Fibroblast of lung (primary cell): ENCODE measurements around the gene PPP1R3C. TPM values are rescaled to one million over a fixed set of nuclear protein-coding genes. Genes with fewer than 3 reads are reported as not detected.

Experiments used
- DNase-seq, 2 donors: peaks; one replicate each; pipeline versions ENCODE4 v3.0.0 to v3.0.0-alpha.2; 2010; ENCODE audit warnings: low read depth in 2 of 2
- H2AFZ ChIP-seq: 2 replicates; pipeline ENCODE4 v1.5.1; 2012; ENCODE audit warnings: low read length, control low read depth, inconsistent platforms
- H3K27ac ChIP-seq: 2 replicates; pipeline ENCODE4 v1.5.1; 2011; ENCODE audit warnings: low read length, control low read depth; ENCODE audit not compliant: insufficient read depth
- H3K27me3 ChIP-seq: 2 replicates; pipeline ENCODE4 v1.5.1; 2011; ENCODE audit warnings: mild to moderate bottlenecking, low read length; ENCODE audit not compliant: control insufficient read depth, insufficient read depth
- H3K36me3 ChIP-seq: 2 replicates; pipeline ENCODE4 v1.5.1; 2011; ENCODE audit warnings: low read length; ENCODE audit not compliant: control insufficient read depth, insufficient read depth
- H3K4me1 ChIP-seq: 2 replicates; pipeline ENCODE4 v1.5.1; 2011; ENCODE audit warnings: low read length; ENCODE audit not compliant: control insufficient read depth, insufficient read depth; ENCODE audit errors: extremely low read depth
- H3K4me2 ChIP-seq: 2 replicates; pipeline ENCODE4 v1.5.1; 2011; ENCODE audit warnings: low read length, control low read depth; ENCODE audit not compliant: insufficient read depth; ENCODE audit errors: extremely low read depth
- H3K4me3 ChIP-seq, 4 experiments: fragments of 200-600 bp in 1 of 4; sonication (generic) in 1 of 4; replicated peaks in 1 of 4; 2 replicates each; pipeline ENCODE4 v1.5.1; 2011 to 2016; ENCODE audit warnings: low read length in 4 of 4, low read depth in 3 of 4, mild to moderate bottlenecking in 3 of 4, control low read depth in 2 of 4, inconsistent platforms in 1 of 4, mixed read lengths in 1 of 4; ENCODE audit not compliant: insufficient read depth in 1 of 4; ENCODE audit errors: control extremely low read depth in 1 of 4
- H3K79me2 ChIP-seq: 2 replicates; pipeline ENCODE4 v1.5.1; 2012; ENCODE audit warnings: mild to moderate bottlenecking, low read length, inconsistent platforms; ENCODE audit not compliant: control insufficient read depth, insufficient read depth
- H3K9ac ChIP-seq: 2 replicates; pipeline ENCODE4 v1.5.1; 2011; ENCODE audit warnings: mild to moderate bottlenecking, low read length, control low read depth; ENCODE audit not compliant: insufficient read depth
- H3K9me3 ChIP-seq: 2 replicates; pipeline ENCODE4 v1.5.1; 2012; ENCODE audit warnings: low read depth, low read length; ENCODE audit not compliant: control insufficient read depth, insufficient read depth
- H4K20me1 ChIP-seq: 2 replicates; pipeline ENCODE4 v1.5.1; 2011; ENCODE audit warnings: low read length; ENCODE audit not compliant: control insufficient read depth, insufficient read depth; ENCODE audit errors: extremely low read depth
- EZH2 ChIP-seq: IDR thresholded peaks from 2 replicates; pipeline ENCODE4 v1.5.1; 2012; ENCODE audit warnings: low read length, control low read depth, mild to moderate bottlenecking; ENCODE audit errors: missing control alignments
- polyA plus RNA-seq, 2 donors: library from polyadenylated mRNA; depleted of rRNA in 1 of 2; stranded (reverse) in 1 of 2; unstranded in 1 of 2; fragments of >200 nt; gene quantifications; 2 replicates each; pipeline ENCODE4 v1.2.1, GENCODE V29; 2011 to 2012; ENCODE audit warnings: missing spikeins in 1 of 2
- total RNA-seq: library from RNA; depleted of rRNA; stranded (reverse); fragments of >200 nt; gene quantifications from 2 replicates; pipeline ENCODE4 v1.2.1, GENCODE V29; 2014
- TF ChIP-seq, protein P1 (sequence below), 2 donors: IDR thresholded peaks in 1 of 2; conservative IDR thresholded peaks in 1 of 2; 1 replicate in 1 of 2; 2 replicates in 1 of 2; pipeline ENCODE4 v1.5.1; 2011 to 2012; ENCODE audit warnings: low read length in 2 of 2, control low read depth in 1 of 2, inconsistent platforms in 1 of 2, low read depth in 1 of 2, mild to moderate bottlenecking in 1 of 2

Gene PPP1R3C
- total and polyA plus RNA-seq, 2 donors (not counting 1 experiment from before 2014, with no cell fraction given), result 67.8 to 125 TPM

DNA sequence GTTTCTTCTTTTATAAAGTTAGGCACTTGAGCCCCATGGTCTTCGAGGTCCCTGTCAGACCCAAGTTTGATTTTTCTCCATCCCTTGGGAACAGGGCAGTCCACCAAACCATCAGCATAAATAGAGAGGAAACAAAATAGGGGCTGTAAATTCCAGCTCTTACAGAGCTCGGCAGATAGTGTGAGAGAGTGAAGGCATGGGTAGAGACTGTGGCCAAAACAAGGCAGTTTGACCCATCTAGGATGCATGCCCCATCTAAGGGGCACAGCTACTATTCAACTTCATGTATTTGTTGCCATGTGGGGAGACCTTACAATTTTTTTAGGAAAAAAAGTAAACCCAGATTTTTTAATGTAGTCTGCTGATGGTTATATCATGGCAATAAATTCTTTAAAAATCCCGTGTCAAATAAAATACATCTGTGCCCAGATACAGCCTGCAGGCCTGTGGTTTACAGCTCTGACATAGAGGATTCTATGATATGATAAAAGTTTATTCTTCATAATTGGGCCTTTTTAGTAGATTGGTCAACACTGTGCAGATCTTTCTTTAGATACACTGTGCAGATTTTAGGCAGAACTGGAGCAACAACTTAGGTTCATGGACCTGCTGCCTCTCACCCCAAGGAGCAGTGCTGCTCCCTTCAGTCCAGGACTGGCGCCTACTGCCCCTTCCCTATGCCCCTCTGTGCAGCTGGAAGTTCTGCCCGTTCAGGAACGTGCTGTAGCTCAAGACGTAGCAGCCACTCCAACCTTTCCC, 5.3 kb downstream of the PPP1R3C start:
- Histone ChIP-seq H3K9ac (no peak overlapping the region), H4K20me1 (no peaks in the 10 kb centered on the region), H2AFZ (no peak overlapping the region), H3K9me3 (no peaks in the 10 kb centered on the region), H3K27ac (no peak overlapping the region), H3K4me2 (no peak overlapping the region), H3K4me3 (peak overlapping the region in 1 of 4 experiments; percentile 90), H3K27me3 (no peaks in the 10 kb centered on the region), H3K79me2 (peaks cover 7% of the 10 kb centered on the region), H3K36me3 (peaks cover 6% of the 10 kb centered on the region), H3K4me1 (peaks cover 2% of the 10 kb centered on the region)
- DNase-seq, result no peak
- TF ChIP-seq EZH2, result no peak
- TF ChIP-seq, protein P1, sequence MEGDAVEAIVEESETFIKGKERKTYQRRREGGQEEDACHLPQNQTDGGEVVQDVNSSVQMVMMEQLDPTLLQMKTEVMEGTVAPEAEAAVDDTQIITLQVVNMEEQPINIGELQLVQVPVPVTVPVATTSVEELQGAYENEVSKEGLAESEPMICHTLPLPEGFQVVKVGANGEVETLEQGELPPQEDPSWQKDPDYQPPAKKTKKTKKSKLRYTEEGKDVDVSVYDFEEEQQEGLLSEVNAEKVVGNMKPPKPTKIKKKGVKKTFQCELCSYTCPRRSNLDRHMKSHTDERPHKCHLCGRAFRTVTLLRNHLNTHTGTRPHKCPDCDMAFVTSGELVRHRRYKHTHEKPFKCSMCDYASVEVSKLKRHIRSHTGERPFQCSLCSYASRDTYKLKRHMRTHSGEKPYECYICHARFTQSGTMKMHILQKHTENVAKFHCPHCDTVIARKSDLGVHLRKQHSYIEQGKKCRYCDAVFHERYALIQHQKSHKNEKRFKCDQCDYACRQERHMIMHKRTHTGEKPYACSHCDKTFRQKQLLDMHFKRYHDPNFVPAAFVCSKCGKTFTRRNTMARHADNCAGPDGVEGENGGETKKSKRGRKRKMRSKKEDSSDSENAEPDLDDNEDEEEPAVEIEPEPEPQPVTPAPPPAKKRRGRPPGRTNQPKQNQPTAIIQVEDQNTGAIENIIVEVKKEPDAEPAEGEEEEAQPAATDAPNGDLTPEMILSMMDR (conservative IDR thresholded peaks at IDR 0.05 in 1 of 2, IDR thresholded peaks at IDR 0.05 in 1 of 2; ENCODE audit: low read depth in 1 of 2, low read length in 2 of 2), result peak in 1 of 2 donors; percentile 8

DNA sequence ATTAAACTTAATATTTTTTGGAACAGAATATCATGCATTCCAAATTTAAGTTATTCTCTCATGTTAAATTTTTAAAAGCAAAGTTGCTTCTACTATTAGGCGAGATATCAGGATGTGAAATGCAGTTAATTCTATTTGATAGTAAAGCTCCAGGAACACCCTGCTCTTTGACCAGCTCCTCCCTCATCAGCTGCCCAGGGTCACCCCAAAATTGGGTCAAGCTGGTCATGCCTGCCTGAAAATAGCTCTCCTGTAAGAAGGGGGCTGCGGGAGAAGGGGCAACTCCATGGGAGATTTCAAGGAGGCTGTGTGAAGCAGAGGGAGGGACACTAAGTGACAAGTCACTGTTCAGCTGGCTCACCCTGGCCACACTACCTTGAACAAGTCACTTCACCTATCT, 5.9 kb downstream of the PPP1R3C start:
- no peak overlapping the region for H3K4me2 ChIP-seq
- H3K27me3 ChIP-seq, result no peaks in the 10 kb centered on the region
- peaks cover 2% of the 10 kb centered on the region for H3K4me1 ChIP-seq
- no peaks in the 10 kb centered on the region for H4K20me1 ChIP-seq
- TF ChIP-seq, protein P1 (conservative IDR thresholded peaks at IDR 0.05 in 1 of 2, IDR thresholded peaks at IDR 0.05 in 1 of 2; ENCODE audit: low read depth in 1 of 2, low read length in 2 of 2), result no peak
- no peak for TF ChIP-seq EZH2
- H3K4me3 ChIP-seq, result no peak overlapping the region
- no peak for DNase-seq
- peaks cover 6% of the 10 kb centered on the region for H3K79me2 ChIP-seq
- H3K36me3 ChIP-seq, result peaks cover 6% of the 10 kb centered on the region
- H2AFZ ChIP-seq, result no peak overlapping the region
- H3K27ac ChIP-seq, result no peak overlapping the region
- H3K9ac ChIP-seq, result no peak overlapping the region
- H3K9me3 ChIP-seq, result no peaks in the 10 kb centered on the region

DNA sequence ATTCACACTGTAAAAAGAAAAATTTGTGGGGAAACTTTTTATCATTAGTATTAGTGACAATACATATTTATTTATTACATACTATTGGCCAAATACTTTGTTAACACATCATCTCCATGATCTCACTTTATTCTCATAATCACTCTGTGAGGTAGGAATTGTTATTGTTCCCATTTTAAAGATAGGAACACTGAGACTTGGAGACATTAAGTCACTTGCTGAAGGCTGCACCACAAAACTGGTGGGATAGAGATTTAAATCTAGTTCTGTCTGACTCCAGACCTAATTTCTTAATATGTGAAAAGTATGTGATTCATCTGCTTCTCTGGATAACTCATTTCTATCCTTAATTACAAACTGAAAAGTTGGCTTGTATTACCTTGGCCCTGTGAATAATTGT, 8.2 kb downstream of the PPP1R3C start:
- Histone ChIP-seq H3K9me3 (no peaks in the 10 kb centered on the region), H3K27ac (no peak overlapping the region), H3K4me2 (no peak overlapping the region), H3K4me3 (no peak overlapping the region), H3K79me2 (no peaks in the 10 kb centered on the region), H4K20me1 (no peaks in the 10 kb centered on the region), H3K36me3 (peaks cover under 1% of the 10 kb centered on the region), H3K27me3 (no peaks in the 10 kb centered on the region), H3K9ac (no peak overlapping the region), H3K4me1 (peaks cover 2% of the 10 kb centered on the region), H2AFZ (no peak overlapping the region)
- no peak for TF ChIP-seq EZH2
- TF ChIP-seq, protein P1 (conservative IDR thresholded peaks at IDR 0.05 in 1 of 2, IDR thresholded peaks at IDR 0.05 in 1 of 2; ENCODE audit: low read depth in 1 of 2, low read length in 2 of 2), result no peak
- DNase-seq, result no peak
